Measurements from ENCODE around the gene KBTBD12. TPM values are rescaled to one million over a fixed set of nuclear protein-coding genes. Genes with fewer than 3 reads are reported as not detected.

Gene KBTBD12
- total and polyA plus RNA-seq, 10 of the 15 experiments (the other 5 are each of a cell fraction or from before 2014, with no cell fraction given): 0.01 to 0.11 TPM; not detected in 8

DNA sequence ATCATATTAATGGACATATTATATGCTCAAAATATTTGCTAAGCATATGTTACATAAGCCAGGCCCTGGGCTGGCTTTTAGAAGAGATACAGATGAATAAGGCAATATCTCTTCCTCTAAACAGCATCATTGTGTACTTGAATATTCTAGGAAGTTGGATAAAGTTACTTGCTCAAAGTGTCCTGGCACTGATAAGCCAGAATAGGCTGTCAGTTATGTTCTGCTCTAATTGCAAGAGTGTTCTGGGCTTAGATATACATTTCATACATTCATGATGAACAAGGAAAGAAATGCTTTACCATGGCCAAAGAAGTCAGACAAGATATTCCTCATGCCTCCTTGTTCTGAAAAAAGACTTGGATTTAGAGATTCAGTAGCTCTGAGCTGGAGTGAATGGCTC is 40.7 kb downstream of the KBTBD12 start:
- no peaks in the 10 kb centered on the region for H3K79me2 ChIP-seq (ENCODE audit: control insufficient read depth, insufficient read depth, low read length)
- FAIRE-seq (no peak), ATAC-seq (no peak), DNase-seq (ENCODE audit: low read depth, low spot score) (no peak)
- no peaks in the 10 kb centered on the region for H3K27me3 ChIP-seq (replicated peaks in 1 of 2; ENCODE audit: control insufficient read depth in 2 of 2, insufficient read depth in 2 of 2, low read length in 1 of 2)
- no peaks in the 10 kb centered on the region for H4K20me1 ChIP-seq (ENCODE audit: control insufficient read depth, insufficient read depth)
- H3K4me1 ChIP-seq (ENCODE audit: control insufficient read depth, insufficient read depth, low read length): no peaks in the 10 kb centered on the region
- H3K9ac ChIP-seq (ENCODE audit: control insufficient read depth, insufficient read depth, low read length): no peak overlapping the region
- ChIA-PET CTCF (interaction anchor here (0.8 to 6.1 kb wide), 3 partner anchors 165 to 303 kb away, joined by 3 to 46 read pairs (median 3); no protein-coding TSS in a partner anchor), SMC1A (ENCODE audit: uncharacterized antibody, unreplicated experiment) (interaction anchor here (1.1 to 2.4 kb wide), 4 partner anchors 9 to 304 kb away, joined by 3 to 5 read pairs (median 3); no protein-coding TSS in a partner anchor), POLR2A (interaction anchor here (0.6 kb wide), 1 partner anchor 163 kb away, joined by 3 read pairs; no protein-coding TSS in a partner anchor), RAD21 (ENCODE audit: unreplicated experiment) (no interaction called here)
- H3K4me3 ChIP-seq: no peak overlapping the region
- H3K36me3 ChIP-seq (ENCODE audit: control insufficient read depth in 2 of 2, insufficient read depth in 2 of 2, low read length in 1 of 2): no peaks in the 10 kb centered on the region
- H2AFZ ChIP-seq (ENCODE audit: control insufficient read depth, low read depth, low read length): no peak overlapping the region
- no TSS peak for BruUV-seq (replicated peaks)
- intact Hi-C loops (cut with micrococcal nuclease; ENCODE audit: unreplicated experiment) (no loop called here), in situ Hi-C loops (cut with MboI) (no loop called here)
- no peaks in the 10 kb centered on the region for H3K9me3 ChIP-seq (replicated peaks; ENCODE audit: control insufficient read depth, insufficient read depth, low read length)
- H3K4me2 ChIP-seq (ENCODE audit: control insufficient read depth, insufficient read depth): no peak overlapping the region
- no peak overlapping the region for H3K27ac ChIP-seq (ENCODE audit: control insufficient read depth, insufficient read depth)
- TF ChIP-seq CHD4 (IDR thresholded peaks at IDR 0.05) (no peak), NFYB (IDR thresholded peaks at IDR 0.05; ENCODE audit: insufficient read depth, low read depth, low read length) (no peak), EED (IDR thresholded peaks at IDR 0.05; ENCODE audit: low read depth) (no peak), BRCA1 (IDR thresholded peaks at IDR 0.05; ENCODE audit: low read depth, low read length) (no peak), STAT1 (conservative IDR thresholded peaks at IDR 0.05) (no peak), SIX5 (IDR thresholded peaks at IDR 0.05; ENCODE audit: low read depth, low read length, severe bottlenecking) (no peak), SREBF1 (IDR thresholded peaks at IDR 0.05; ENCODE audit: low read length) (no peak), PBX3 (IDR thresholded peaks at IDR 0.05; ENCODE audit: insufficient replicate concordance, low read depth, low read length) (no peak), E4F1 (IDR thresholded peaks at IDR 0.05; ENCODE audit: borderline replicate concordance, partially characterized antibody) (no peak), SREBF2 (IDR thresholded peaks at IDR 0.05; ENCODE audit: low read length) (no peak), JUND (IDR thresholded peaks at IDR 0.05; ENCODE audit: low read depth, low read length) (no peak), TAF1 (IDR thresholded peaks at IDR 0.05; ENCODE audit: borderline replicate concordance, low read depth, low read length) (no peak), NBN (IDR thresholded peaks at IDR 0.05) (no peak), NR2F1 (conservative IDR thresholded peaks at IDR 0.05) (no peak)
- TF ChIP-seq, protein P1, sequence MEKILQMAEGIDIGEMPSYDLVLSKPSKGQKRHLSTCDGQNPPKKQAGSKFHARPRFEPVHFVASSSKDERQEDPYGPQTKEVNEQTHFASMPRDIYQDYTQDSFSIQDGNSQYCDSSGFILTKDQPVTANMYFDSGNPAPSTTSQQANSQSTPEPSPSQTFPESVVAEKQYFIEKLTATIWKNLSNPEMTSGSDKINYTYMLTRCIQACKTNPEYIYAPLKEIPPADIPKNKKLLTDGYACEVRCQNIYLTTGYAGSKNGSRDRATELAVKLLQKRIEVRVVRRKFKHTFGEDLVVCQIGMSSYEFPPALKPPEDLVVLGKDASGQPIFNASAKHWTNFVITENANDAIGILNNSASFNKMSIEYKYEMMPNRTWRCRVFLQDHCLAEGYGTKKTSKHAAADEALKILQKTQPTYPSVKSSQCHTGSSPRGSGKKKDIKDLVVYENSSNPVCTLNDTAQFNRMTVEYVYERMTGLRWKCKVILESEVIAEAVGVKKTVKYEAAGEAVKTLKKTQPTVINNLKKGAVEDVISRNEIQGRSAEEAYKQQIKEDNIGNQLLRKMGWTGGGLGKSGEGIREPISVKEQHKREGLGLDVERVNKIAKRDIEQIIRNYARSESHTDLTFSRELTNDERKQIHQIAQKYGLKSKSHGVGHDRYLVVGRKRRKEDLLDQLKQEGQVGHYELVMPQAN (conservative IDR thresholded peaks at IDR 0.05): no peak
- TF ChIP-seq, protein P2, sequence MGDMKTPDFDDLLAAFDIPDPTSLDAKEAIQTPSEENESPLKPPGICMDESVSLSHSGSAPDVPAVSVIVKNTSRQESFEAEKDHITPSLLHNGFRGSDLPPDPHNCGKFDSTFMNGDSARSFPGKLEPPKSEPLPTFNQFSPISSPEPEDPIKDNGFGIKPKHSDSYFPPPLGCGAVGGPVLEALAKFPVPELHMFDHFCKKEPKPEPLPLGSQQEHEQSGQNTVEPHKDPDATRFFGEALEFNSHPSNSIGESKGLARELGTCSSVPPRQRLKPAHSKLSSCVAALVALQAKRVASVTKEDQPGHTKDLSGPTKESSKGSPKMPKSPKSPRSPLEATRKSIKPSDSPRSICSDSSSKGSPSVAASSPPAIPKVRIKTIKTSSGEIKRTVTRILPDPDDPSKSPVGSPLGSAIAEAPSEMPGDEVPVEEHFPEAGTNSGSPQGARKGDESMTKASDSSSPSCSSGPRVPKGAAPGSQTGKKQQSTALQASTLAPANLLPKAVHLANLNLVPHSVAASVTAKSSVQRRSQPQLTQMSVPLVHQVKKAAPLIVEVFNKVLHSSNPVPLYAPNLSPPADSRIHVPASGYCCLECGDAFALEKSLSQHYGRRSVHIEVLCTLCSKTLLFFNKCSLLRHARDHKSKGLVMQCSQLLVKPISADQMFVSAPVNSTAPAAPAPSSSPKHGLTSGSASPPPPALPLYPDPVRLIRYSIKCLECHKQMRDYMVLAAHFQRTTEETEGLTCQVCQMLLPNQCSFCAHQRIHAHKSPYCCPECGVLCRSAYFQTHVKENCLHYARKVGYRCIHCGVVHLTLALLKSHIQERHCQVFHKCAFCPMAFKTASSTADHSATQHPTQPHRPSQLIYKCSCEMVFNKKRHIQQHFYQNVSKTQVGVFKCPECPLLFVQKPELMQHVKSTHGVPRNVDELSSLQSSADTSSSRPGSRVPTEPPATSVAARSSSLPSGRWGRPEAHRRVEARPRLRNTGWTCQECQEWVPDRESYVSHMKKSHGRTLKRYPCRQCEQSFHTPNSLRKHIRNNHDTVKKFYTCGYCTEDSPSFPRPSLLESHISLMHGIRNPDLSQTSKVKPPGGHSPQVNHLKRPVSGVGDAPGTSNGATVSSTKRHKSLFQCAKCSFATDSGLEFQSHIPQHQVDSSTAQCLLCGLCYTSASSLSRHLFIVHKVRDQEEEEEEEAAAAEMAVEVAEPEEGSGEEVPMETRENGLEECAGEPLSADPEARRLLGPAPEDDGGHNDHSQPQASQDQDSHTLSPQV (IDR thresholded peaks at IDR 0.05): no peak

Measured in GM12878 (cell line).